Ramos (cell line): Measurements from ENCODE around the gene DBF4B.
"Not testable (repeated sequence)": the region's sequence is repeated elsewhere in the genome, so short reads cannot be mapped to it uniquely, and the experiment has no call there.

ENCODE experiments used
- in situ Hi-C: fragments of 300-500 bp; cut with MboI; formaldehyde crosslinking; loops from one replicate; pipeline ENCODE4 v1.14.3; 2022; ENCODE audit warnings: low sequenced_read_pairs; ENCODE audit not compliant: unreplicated experiment

Gene DBF4B

DNA sequence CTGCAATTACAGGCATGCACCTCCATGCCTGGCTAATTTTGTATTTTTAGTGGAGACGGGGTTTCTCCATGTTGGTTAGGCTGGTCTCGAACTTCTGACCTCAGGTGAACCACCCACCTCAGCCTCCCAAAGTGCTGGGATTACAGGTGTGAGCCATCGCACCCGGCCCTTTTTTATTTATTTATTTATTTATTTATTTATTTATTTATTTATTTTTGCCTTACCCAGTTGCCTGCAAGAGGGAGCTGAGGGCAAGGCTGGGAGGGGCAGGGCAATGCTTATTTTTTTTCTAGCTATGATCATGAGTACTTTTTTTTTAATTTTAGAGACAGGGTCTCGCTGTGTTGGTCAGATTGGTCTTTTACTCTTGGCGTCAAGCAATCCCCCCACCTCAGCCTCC, 17.7 kb downstream of the DBF4B start:
- in situ Hi-C loops = not testable (repeated sequence)

DNA sequence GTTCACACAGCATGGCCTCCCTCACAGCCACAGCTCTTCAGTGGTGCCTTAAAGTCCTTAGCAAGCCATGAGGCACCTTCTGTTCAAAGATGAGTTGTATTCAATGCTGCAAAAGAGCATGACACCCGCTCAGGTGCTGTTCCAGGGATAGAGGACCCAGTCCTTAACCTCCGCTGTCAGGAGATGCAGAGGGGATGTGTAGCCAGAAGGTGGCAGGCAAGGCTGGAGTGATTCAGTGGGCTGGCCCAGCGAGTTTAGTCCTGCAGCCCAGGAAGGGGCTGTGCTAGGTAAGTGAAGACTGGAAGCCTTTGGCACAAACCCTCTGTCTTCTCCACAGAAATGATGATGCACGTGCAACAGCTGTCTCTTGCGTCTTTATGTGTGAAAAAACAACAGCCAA, 25.3 kb downstream of the DBF4B start:
- in situ Hi-C loops = no loop called here

DNA sequence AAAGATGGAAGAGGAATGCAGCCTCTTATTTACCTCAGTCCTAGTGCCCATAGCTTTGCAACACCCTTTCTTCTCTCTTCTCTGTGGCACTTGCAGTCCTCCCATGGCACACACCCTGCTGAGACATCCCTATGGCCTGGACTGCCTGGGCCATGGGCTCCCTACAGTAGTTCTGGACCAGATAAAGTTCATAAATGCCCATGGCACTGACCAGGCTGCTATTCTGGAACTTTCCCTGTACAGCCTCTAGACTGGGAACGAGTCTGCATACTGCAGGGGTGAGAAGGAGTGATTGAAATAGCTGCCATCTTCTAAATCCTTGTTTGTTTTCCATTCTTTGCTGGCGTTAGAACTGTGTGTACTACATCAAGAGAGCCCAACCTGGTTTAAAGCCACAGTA, 25.8 kb downstream of the DBF4B start:
- in situ Hi-C loops = no loop called here

DNA sequence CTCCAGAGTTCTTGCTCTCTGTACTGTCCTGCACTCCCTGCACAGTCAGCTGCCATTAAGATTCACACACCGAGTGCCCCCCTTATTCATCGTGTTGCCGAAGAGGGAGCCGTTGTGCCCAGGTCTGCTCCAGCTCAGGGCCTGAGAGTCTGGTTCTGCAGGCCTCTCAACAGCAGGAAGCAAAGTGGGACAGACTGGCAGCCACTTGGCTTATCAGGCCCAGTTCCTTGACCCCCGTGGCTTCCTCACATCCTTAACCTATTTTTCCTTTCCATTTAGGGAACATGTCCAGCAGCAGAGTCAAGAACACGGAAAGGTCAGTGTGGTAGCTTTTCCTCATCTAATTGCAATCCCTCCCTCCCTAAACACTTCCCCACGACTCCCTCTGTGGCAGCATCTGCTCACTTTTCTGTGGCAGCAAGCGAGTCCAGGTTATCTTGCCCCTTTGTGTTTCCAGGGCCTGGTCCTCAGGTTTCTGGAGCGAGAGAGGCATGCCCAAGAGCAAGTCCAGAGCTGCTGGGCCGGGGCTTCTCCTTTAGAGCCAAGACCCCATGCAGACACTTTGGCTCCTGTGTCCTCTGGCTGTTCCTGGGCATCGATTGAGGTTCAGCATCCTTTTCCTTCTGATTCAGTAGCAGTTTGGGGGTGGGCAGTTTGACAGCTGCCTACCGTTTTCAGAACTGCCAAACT, 28.2 kb downstream of the DBF4B start:
- in situ Hi-C loops = no loop called here

DNA sequence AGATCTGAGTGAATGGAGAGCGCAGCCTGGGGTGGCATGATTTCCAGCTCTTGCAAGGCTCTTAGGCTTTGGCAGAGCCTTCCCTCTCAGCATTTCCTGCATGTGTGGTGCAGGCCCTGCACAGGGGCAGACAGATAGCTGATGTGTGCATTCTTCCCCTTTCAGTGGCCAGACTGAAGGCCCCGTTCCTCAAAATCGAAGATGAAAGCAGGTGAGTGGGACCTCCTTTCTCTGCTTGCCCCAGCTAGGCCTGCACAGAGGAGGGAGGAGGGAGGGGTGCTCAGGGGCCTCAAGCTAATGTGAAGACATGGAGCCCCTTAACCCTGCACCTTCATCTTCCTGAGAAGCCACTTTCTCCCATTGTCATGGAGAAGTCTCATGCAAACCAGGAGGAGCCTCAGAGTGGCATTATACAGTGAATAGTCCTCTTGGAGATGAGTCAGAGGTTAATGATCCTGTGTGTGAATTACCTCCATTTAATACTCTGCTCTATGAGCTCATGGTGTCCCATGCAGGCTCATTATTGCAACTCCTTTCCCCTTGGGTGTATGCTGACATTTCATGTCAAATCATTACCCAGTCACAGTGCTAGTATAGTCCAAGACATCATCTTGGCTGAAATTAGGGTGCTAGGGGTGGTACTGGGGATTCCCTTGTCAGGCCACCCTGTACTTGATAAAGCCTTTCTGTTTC, 29.9 kb downstream of the DBF4B start:
- in situ Hi-C loops = no loop called here

DNA sequence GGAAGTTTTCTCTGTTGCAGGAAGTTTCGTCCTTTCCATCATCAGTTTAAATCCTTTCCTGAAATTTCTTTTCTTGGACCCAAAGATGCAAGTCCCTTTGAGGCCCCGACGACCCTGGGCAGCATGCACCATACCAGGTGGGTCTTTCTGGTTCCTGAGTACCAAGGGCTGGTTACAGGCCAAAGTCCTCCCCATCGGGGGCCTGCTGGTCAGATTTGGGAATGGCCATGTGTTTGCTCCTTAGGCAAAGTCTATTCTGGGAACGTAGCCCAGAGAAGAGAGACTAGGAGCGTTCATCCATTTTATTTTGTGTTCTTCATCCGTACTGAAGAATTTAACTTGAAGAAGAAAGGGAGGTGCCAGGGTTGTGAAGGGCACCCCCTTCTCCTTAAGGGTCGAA, 32.9 kb downstream of the DBF4B start:
- in situ Hi-C loops = no loop called here

DNA sequence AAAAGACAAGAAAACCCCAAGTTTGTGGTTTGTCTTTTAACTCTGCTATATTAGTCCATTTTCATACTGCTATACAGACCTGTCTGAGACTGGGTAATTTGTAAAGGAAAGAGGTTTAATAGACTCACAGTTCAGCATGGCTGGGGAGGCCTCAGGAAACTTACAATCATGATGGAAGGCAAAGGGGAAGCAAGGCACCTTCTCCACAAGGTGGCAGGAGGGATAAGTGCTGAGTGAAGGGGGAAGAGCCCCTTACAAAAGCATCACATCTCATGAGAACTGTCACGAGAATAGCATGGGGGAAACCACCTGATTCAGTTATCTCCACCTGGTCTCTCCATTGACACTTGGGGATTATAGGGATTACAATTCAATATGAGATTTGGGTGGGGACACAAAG, 36.8 kb downstream of the DBF4B start:
- in situ Hi-C loops = no loop called here

DNA sequence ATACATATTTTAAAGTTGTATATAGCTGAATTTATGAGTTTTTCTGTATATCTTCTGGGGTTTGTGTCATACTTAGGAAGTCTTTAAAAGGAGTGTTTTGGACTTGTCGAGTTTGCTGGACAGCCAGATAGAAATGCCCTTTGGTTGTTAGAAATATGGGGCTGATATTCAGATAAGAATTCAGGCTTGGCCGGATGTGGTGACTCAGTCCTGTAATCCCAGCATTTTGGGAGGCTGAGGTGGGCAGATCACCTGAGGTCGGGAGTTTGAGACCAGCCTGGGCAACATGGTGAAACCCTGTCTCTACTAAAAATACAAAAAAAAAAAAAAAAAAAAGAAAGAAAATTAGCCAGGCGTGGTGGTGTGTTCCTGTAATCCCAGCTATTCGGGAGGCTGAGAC, 37.3 kb downstream of the DBF4B start:
- in situ Hi-C loops = not testable (repeated sequence)

DNA sequence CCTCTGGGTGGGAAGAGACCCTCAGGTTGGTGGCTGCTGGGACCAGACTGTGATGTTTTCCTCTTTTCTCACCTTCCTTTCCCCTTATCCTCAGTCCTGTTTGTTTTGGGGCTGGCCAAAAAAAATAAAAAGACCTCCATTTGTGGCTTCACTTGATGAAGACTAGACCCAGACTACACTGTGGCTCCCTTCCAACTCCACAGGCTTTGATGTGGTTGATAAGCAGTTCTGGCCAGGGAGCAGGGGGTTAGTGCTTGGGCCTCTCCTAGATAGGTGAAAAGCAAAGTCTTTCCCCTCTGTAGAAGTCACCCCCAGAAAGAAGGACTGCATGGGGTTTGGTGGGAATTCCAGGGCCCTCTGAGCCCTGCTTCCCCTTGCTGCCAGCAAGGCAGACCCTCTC, 39.1 kb downstream of the DBF4B start:
- in situ Hi-C loops = no loop called here

DNA sequence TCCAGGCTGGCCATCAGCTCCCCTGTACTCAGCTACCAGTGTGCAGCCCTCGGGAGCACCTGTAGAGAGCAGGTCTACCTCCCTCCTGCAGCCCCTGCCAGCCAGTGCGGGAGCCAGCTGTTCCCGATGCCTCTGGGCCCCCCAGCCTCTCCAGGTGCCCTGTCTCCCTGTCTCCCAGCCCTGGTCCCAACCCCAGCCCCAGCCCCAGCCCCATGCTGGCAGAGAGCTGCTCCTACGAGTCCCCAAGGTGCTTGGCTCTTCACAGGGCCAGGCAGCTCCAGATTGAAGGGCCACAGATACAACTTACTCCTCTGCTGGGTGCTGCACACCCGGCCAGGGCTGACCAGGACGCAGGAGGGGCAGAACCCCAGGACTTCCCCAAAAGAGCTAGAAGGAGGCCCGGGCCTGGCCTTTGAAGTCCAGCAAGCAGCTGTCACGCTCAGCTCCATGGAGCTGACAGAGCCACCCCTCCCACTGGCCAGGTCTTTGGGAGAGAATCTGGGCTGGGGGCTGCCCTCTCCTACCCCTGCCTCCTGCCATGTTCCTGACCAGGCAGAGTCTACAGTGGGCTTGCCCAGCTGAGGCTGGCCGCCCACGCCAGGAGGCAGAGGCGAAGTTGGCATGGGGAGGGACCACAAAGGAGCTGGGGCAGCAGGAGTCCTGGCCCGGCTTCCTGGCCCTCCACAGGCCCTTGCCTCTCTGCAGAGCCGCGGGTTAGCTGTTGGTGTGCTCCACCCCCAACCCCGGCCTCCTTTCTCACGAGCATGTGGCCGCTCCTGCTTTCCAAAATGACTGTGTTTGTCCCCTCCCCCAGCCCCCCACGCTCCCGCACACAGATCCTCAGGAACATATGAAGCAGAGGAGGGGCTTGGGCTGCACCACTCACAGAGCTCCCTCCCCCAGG, 40.9 kb downstream of the DBF4B start:
- in situ Hi-C loops = no loop called here

DNA sequence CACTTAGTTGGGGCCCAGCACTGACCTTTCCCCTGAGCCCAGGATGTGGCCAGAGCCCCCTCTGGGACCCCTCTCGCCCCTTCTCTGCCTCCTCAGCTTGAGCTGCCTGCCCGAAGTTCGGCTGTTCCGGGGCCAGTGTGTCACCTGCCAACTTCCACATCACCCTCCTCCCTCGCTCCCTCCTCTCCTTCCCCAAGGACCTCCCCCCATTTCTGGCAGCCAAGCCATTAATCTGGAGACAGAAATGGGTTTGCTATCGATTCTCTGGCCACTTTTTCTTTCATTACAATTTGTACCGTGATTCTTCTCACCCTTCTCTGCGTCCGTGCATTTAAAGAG, 41.5 kb downstream of the DBF4B start:
- in situ Hi-C loops = no loop called here

DNA sequence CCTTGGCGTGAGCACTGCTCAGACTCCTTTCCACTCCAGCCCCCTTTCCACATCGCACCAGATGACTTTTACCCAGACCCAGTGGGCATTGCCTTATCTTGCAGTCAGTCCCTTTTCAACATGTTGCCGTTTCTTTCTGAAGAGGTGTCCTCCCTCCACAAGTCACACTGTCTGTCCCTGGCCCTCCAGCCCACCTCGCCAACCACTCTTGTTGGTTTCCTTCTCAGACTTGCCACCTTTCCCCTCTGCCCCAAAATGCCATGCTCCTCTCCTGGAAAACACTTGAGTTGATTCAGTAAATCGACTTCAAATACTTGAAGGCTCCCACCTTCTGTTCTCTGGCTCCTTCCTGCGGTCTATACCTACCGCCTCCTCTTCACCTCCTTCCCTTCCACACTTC, 42.9 kb downstream of the DBF4B start:
- in situ Hi-C loops = no loop called here

DNA sequence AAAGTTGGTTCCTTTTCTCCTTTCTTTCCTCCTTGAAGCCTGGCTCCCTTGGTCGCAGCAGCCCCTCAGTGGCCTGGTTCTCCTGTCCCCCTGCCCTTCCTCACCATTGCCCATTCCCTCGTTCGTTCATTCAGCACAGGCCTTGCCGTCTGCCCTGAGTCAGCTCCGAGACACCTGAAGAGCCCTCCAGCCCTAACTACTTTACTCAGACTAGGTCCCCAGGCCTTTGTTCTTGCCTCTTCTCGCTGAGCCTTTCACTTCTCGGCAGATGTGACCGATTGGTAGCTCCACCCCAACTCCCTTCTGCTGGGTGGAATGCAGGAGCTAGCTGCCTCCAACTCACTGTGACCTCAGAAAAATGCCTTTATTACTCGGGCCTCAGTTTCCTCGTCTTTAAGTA, 43.3 kb downstream of the DBF4B start:
- in situ Hi-C loops = no loop called here

DNA sequence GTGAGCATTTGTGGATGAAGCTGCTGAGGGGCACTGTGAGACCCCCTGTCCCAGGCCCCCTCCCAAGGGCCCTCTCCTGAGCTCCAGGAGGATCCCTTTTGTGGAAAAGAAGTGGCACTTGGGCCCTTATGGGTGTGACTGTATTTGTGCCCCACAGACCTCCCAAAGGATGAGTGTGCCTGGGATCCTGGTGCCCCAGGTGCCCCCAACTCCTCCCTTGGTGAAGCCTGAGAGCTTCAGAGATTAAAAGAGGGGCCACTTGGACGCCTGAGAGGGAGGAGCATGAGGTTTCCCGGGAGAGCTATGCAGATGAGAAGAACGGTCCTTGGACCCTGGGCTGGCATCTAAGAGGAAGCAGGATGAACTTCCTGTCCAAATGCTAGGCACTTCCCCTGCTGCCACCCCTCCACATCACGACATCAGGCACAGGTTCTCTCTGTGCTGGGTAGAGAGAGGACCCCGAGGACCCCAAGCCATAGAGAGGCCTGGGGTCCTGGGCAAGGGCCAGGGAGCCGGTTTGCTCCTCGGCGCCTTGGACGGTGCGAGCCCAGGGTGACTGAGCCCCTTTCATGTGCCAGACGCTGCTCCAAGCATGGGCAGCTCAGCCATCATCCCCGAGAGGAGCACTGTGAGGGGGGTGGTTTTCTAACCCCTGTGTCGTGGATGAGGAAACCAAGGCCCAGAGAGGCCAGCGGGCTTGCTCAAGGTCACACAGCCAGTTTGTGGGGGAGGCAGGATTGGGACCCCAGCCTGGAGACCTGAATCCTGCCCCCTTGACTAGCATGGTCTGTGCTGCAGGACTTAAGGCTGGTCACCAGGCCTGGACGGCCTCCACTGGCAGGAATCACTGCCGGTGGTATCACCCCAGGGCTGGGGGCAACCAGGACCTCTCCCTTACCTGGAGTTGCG, 44.7 kb downstream of the DBF4B start:
- in situ Hi-C loops = no loop called here

DNA sequence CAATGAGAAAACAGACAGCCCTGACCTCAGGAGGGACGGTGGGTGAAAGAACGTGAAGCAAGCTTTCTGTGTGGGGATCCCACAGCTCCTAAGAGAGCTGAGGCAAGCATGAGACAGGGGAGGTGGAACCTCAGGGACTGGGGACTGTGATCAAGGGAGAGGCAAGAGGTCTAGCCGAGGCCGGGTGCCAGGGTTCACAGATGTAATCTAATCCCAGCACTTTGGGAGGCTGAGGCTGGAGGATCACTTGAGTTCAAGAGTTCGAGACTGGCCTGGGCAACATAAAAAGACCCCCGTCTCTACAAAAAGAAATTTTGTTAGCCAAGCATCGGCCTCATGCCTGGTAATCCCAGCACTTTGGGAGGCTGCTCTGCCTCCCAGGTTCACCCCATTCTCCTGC, 45.8 kb downstream of the DBF4B start:
- in situ Hi-C loops = no loop called here

DNA sequence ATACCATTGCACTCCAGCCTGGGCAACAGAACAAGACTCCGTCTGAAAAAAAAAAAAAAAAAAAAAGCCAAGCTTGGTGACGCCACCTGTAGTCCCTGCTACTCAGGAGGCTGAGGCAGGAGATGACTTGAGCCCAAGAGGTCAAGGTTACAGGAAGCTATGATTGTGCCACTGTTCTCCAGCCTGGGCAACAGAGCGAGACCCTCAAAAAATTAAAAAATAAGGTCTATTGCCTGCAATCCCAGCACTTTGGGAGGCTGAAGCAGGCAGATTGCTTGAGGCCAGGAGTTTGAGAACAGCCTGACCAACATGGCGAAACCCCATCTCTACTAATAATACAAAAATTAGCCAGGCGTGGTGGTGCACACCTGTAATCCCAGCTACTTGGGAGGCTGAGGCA, 46.7 kb downstream of the DBF4B start:
- in situ Hi-C loops = not testable (repeated sequence)

DNA sequence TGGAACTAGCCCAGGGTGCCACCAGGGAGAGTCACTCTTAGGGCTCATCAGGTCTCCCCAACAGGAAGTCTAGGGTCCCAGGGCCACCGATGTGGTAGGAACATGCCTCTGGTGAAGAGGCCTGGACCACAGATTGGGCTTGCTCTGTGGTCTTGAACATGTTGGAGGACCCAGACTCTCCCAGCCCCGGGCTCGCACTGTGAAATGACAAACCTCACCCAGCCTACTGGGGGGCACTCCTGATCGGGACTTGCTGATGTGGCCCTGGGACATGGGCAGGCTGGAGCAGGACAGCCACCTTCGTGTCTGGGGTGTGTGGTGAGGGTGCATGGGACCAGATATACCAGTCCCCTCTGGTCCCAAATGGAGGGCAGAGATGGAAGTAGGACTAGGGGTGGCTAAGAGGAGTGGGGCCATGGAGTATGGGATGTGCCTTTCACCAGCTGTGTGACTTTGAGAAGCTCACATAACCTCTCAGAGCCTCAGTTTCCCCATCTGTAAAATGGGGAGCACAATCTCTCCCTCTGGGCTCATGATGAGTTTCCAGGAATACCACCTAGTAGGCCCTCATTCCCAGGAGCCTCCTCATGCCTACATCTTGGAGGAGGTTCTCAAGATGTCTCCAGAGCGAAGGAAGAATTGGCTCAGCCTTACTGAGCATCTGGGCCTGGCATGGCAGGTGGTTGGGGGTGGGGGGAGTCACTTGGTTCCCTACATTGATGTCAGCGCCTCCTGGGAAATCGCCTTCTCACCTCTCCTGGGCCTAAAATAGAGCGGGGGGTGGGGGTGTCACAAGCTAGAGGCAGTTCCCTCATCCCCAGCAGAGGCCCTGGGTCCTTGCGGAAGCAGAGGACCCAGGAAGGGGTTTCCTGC, 48.8 kb downstream of the DBF4B start:
- in situ Hi-C loops = no loop called here

DNA sequence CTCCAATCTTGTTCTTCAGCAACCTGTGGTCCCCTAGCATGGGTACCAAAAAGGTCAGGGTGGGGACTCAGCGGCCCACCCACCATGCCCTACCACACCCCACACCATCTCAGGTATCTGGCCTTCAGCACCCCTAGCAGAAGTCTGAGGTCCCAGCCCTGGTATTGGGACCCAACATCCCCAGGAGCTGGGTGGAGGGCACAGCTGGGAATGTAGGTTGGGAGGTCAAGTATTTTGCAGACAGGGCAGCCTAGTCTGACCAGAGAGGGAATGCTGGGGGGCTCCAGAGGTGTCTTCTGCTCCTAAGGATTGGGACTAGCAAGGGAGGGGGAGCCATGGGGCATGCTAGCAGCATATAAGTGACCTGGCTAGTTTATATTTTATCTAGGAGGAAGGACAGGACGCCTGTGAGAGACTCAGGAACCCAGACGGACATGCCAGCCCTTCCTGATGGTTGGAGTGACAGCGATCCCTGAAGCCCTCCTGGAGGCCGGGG, 49.5 kb downstream of the DBF4B start:
- in situ Hi-C loops = no loop called here

DNA sequence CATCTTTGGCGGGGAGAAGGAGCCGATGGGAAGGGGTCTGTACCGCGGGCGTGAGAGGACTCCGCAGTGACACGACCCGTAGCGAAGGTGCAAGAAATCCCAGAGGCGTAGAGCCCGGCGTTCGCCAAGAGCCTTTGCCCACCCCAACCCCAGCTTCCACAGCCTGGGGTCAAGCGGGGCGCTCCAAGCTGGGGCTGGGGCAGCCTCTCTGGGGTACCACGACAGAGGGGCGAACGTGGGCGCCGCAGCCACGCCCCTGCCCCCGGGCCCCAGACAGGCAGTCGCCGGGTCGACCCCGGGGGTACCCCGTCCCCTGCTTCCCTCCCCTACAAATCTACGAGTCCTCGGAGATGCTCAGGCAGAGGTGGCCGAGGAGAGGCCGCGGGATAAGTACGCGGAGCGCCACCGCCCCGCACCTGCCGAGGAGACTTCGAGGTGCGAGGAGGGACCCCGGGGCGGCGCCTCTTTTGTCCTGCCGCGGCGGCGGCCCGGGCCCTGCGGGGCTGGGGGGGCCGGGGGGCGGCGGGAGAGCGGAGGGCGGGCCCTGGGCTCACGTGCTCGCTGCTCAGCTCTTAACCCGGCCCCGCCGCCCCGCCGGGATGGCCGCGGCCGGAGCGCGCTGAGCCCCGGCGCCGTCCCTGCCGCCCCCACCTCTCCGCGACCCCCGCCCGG, 50.1 kb downstream of the DBF4B start, which contains the start of gene ADAM11:
Gene ADAM11, plus strand, starts transcription at position 575 of the 672 bp plus-strand sequence. CDS start 212 bp downstream, outside the sequence.
- in situ Hi-C loops = no loop called here
